OCI-LY3 (cell line): ENCODE results near the gene SLC38A1.

Source experiments
- EZH2phosphoT487 ChIP-seq: fragments of 200-600 bp; shearing (Covaris generic); IDR thresholded peaks from 2 replicates; pipeline ENCODE4 v1.6.1; 2018; ENCODE audit warnings: antibody characterized with exemption, mixed run types, low read depth
- TF ChIP-seq, protein P1 (sequence below): fragments of 200-600, 300-600 bp; sonication (generic); IDR thresholded peaks from 2 replicates; pipeline ENCODE4 v1.5.1; 2014; ENCODE audit warnings: antibody characterized with exemption, low read length, low read depth

DNA sequence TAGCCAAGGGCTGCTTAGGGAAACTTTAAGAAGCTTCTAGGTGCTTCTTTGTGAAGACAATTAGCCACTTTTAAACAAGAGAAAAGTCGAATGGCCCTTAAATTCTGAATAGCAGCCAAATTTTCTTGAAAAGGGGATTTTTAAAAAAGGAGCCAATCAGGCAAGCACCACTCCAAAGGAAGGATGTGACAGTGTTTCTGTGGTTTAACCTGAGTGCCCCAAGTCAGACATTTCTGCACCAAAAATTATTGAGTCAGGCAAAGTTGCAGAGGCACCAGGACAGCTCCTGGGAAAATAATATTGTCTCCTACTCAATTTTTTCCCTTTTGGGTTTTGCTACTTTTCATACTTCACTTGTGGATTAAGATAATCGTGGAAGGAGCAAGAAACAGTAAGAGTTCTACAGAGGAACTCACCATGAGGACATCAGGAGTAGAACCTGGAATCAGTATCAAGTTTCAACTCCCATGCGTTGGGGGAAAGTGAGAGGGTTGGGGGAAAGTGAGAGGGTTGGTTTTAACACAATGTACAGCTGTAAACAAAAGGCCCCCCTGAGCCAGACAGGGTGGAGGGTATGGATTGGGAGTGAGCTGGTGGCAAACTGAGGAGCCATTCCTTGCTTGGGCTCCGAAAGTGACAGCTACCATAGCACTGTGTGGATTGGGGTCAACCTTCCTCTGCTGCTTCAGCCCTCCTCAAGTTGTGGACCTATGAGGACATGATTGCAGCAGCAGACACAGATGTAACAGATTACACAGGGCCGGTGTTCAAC, 90.8 kb downstream of the SLC38A1 start:
- TF ChIP-seq, protein P1, sequence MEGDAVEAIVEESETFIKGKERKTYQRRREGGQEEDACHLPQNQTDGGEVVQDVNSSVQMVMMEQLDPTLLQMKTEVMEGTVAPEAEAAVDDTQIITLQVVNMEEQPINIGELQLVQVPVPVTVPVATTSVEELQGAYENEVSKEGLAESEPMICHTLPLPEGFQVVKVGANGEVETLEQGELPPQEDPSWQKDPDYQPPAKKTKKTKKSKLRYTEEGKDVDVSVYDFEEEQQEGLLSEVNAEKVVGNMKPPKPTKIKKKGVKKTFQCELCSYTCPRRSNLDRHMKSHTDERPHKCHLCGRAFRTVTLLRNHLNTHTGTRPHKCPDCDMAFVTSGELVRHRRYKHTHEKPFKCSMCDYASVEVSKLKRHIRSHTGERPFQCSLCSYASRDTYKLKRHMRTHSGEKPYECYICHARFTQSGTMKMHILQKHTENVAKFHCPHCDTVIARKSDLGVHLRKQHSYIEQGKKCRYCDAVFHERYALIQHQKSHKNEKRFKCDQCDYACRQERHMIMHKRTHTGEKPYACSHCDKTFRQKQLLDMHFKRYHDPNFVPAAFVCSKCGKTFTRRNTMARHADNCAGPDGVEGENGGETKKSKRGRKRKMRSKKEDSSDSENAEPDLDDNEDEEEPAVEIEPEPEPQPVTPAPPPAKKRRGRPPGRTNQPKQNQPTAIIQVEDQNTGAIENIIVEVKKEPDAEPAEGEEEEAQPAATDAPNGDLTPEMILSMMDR = no peak
- no peak for TF ChIP-seq EZH2phosphoT487
